GM11168 (cell line): ENCODE results near the gene TPD52L1.

Experiments used
- in situ Hi-C: fragments of 300-500 bp; cut with MboI; formaldehyde crosslinking; loops from one replicate; pipeline ENCODE4 v1.12.0; 2022; ENCODE audit warnings: low sequenced_read_pairs; ENCODE audit not compliant: unreplicated experiment

The TPD52L1 gene

DNA sequence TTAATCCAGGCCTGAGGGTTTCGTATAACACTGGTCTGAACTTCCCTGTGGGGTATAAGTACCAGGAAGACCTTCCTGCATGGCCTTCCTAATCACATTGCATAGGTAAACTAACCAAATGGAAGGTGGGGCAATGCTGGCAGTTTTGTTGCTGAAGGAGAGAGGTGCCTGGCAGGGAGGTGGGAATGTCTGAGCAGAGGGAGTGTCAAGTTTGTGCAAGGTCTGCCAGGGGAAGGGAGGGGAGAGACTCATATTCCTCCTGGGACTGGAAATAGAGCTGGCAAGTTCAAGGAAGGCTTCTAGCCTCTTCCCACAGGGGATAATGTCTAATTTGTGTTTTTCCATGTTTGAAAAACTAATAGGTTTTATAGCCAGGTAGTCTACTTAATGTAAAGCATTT, 77.6 kb downstream of the TPD52L1 start:
- in situ Hi-C loops: no loop called here

DNA sequence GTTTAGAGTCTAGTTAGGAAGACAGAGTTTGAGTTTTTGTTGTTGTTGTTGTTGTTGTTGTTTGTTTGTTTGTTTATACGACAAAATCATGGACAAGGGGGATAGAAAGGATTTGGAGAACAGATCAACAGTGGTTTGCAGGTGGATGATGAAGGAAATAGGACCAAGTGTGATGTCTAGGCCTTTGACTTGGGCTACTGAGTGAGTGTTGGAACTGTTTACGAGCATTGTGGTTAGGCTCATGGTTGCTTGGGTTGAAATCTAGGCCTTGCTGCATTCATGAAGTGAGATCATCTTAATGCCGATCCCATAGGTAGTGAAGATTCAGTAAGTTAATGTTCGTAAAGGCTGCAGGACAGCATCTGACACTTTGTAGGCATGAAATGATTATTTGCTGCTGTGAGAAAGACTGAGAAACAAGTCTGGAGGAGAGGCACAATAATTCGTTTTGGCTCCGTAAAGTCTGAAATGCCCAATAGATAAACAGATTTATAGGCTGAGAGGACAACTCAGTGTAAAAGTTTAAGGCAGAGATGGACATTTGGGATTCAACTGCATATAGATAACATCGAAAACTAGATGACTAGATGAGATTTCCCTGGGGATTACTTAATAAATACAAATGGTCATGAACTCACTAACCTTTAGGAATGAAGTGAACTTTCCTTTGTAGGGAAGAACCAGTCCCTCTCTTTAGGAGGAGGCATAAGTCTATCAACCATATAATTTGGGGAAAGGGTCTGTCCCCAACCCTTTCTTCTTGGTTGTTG, 78.2 kb downstream of the TPD52L1 start:
- in situ Hi-C loops: no loop called here

GRCh38 chr6:125232466-125232865, 78.9 kb downstream of the TPD52L1 start:
- in situ Hi-C loops: no loop called here

DNA sequence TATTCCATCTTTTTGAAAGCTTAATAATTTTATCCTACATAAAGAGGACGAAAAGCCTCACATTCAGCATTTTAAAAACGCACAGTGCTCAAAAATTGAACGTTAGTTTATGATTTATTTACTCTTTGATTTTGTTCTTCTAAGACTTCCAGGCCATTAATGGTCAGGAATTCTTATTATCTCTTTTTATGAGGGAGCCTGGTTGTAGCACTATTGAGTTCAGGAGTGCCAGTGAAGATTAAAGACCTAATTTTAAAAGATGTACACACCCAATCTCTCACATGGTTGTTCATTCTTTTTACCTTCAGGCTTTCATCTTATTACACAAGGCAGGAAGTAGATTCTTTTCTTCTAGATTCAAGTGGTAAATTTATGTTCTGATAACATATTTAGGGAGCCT, 79.6 kb downstream of the TPD52L1 start:
- in situ Hi-C loops: no loop called here

DNA sequence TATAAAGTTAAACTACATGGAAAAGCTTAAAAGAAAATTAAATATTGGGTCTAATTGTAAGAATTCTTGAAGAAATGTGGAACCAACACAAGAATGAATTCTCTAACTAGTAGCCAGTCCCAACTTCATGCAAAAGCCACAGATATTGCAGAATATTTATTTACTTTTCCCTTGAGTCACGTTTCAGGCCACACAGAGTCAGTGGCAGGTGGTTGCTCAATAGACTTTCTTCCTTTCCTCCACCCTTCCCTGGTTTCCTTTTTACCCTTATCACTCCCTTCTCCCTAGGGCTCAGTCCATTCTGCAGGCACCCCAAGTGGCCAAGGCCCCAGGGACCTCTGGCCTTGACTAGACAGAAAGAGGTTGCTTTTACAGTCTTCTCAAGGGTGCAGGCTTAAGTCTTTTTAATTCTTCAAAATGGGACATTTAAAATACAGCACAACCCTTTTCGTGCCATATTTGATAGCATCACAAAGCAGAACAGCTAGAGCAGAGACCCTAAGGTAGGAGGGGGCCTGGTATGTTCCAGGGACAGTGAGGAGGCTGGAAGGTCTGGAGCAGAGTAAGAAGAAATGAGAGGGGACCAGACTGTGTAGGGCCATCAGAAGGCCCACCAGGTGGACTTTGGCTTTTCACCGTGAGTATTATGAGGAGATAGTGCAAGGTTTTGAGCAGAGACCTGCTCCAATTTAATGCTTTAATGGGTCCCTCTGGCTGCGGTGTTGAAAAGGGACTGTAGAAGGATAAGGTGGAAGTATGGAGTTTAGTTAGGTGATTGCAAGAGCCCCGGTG, 83.2 kb downstream of the TPD52L1 start:
- in situ Hi-C loops: no loop called here

DNA sequence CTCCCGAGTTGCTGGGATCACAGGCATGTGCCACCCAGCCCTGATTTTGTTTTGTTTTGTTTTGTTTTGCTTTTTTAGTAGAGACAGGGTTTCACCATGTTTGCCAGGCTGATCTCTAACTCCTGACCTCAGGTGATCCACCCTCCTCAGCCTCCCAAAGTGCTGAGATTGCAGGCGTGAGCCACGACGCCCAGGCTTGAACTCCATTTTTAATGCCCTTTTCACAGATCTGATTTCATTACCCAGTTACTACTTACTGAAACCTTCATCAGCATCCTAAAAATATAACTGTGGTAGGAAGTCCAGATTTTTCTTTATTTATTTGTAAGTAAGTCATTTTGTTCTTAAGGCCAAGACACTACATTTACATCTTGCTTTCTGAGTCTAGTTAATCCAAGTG, 84.2 kb downstream of the TPD52L1 start:
- in situ Hi-C loops: no loop called here

- in situ Hi-C loops: no loop called here
Measured at GRCh38 chr6:125245109-125245508, 91.5 kb downstream of the TPD52L1 start.

- in situ Hi-C loops: no loop called here
Measured at GRCh38 chr6:125245523-125246264, 92.1 kb downstream of the TPD52L1 start.

- in situ Hi-C loops: no loop called here
Measured at GRCh38 chr6:125246566-125246965, 93.0 kb downstream of the TPD52L1 start.

- in situ Hi-C loops: no loop called here
Measured at GRCh38 chr6:125248136-125248535, 94.6 kb downstream of the TPD52L1 start.

GRCh38 chr6:125250511-125250910, 96.9 kb downstream of the TPD52L1 start:
- in situ Hi-C loops: no loop called here

DNA sequence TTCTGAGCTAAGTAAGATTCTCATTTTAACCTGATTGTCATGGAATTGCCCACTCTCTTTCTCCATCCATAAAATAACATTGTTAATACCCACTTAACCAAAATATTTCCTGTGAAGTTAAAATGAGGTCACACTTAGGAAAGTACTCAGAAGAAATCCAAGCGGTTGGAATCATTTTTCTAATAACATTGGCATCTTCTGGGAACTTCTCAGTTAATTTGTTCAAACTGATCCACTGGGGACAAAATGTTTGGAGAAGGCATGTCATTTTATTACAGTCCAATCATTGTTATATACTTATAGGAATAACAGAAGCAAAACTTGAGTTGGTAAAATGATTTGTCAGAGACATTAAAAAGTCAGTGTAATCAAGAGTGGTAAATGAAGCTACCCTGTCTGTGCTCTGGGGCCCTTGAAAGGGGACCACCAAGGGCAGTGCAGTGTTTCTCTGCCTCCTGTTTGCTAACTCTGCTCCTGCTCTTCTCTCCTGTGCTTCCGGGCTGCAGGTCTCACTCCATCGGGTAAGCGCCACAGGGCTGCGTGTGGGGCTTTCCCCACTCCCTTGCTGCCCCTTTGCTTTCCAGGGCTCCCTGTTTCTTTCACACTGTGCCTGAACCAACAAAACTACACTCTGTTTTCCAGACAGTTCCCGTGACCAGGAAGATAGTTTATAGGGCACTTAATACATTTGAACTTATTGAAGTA, 98.1 kb downstream of the TPD52L1 start:
- in situ Hi-C loops: no loop called here

GRCh38 chr6:125252891-125253290, 99.3 kb downstream of the TPD52L1 start:
- in situ Hi-C loops: no loop called here

GRCh38 chr6:125253881-125254280, 100.3 kb downstream of the TPD52L1 start:
- in situ Hi-C loops: no loop called here

DNA sequence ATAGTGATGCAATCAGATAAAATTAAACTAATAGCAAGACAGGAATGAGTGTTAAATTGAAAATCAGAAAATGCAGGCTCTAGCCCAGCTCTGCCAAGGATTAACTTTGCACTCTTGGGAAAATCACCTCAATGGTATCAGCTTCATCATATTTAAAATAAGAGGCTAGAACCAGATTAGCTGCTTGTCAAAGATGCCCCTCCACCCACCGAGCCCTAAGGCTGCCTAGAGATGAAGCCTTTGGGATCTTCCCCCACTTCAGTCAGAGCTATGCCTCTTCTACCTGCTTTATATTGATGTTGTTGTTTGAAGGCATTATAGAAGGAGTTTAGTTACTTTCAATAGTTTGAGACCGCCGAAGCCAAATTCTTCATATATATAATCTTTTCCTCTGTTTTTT, 100.7 kb downstream of the TPD52L1 start:
- in situ Hi-C loops: no loop called here

DNA sequence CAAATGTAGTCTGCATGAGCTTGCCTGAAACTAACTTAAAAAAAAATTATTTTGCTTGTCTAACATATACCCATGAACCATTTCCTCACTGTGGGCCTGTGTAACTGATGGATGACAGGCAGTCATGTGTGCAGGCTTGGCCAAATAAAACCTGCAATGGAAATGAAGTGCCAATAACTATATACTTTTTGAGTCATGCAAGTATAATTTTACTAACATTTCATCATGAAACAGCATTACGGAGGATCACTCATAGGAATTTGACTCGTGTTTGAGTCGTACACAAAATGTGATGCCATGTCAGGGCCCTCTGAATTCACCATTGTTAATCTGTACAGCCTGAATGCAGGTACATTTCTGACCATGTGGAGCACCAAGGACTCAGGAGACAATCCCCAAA, 101.6 kb downstream of the TPD52L1 start:
- in situ Hi-C loops: no loop called here

GRCh38 chr6:125257351-125257750, 103.8 kb downstream of the TPD52L1 start:
- in situ Hi-C loops: no loop called here

DNA sequence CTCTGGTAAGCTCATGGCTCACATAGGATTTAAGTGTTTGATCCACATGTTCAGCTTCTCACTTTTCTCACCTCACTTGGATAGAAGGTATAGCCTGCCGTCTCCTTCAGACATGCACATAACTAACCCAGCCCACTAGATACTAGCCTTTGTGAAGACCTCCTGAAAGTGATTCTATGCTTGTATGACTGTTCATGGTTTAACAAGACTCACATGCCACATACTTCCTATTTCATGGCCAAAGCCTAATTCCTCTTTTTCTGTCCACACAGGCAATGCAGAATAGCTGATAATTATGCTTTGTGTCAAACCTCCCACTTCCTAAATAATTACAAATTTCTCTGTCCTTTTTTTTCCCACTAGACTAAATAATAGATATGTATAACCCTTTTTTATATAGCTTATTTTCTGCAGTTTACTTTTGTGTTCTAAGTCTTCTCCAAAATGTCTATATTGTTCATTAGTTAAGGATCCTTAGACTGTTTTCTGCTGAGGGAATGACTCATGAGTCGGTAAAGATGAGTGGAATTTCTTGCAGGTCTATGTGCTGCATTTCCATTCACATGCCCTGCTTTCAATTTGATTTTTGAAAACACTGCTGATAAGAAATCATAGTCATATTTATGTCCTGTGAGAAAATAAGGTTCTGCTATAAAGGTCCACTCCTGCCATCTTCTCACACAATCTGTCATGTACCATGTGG, 105.2 kb downstream of the TPD52L1 start:
- in situ Hi-C loops: no loop called here

- in situ Hi-C loops: no loop called here
Measured at GRCh38 chr6:125259354-125259736, 105.8 kb downstream of the TPD52L1 start.
